ENCODE data around the gene DMAC1.

Gene DMAC1, protein sequence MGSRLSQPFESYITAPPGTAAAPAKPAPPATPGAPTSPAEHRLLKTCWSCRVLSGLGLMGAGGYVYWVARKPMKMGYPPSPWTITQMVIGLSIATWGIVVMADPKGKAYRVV

DNA sequence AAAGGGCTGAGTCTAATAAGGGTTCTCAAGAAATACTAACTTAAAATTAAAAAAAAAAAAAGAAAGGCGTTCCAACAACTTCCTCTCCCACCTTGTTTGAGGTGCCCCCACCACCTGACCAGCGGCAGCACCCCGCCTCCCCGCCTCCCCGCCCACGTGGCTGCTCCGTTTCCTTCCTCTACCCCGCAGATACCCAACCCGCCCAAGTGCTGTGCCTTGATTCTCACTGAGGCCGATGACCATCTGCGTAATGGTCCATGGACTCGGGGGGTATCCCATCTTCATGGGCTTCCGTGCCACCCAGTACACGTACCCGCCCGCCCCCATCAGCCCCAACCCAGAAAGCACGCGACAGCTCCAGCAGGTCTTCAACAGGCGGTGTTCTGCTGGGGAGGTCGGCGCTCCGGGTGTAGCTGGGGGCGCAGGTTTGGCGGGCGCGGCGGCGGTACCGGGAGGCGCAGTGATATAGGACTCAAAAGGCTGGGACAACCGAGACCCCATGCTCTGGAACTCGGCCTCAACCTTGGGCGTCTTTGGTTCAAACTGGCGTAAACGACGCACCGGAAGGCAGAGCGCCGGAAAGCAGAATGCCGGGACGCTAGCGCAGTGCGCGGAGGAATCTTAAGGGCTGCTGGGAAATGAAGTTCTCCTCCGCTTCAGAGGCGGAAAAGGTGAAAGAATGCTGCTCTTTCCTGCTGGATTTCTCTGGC is at the start of gene DMAC1:
DMAC1 (minus strand) TSS at position 545 of the 710 bp plus-strand sequence; CDS start at position 501, 44 bp downstream.
- peak; percentile 61 for FAIRE-seq

DNA sequence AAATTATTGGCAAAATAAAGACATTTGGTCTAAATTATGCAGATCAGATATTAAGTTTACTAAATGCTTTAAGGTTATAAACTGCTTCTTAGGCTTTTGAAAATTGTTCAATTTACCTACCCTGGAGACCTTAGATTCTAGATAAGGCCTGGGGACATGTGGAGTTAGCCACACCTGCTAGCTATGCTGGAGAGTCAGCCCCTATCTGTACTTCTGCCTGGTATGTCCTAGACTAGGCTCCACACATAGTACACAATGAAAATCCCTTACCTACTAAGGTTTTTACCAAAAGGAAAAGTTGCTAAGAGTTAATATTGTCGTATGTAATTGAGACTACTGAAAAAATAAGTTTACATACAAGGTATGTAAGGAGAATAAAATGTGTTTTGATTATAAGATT is 49.8 kb upstream of the DMAC1 start:
- FAIRE-seq = no peak

DNA sequence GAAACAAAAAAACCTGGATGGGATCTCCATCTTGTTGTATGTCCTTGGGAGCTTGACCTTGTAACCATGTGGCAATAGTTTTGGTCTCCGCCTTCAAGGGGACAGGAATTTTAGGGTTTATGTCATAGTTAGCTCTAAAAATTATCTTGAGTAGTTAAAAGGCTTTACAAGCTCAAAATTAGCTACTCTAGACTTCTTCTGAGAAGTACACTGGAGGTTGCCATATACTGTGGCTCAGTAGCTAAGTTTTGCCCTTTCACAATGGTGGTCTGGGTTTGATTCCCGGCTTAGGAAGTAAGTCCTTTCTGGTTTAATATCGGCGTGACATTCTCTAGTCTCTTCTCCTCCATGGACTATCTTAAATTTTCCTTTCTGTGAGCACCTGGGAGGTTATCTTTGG is 48.9 kb upstream of the DMAC1 start:
- FAIRE-seq = no peak

DNA sequence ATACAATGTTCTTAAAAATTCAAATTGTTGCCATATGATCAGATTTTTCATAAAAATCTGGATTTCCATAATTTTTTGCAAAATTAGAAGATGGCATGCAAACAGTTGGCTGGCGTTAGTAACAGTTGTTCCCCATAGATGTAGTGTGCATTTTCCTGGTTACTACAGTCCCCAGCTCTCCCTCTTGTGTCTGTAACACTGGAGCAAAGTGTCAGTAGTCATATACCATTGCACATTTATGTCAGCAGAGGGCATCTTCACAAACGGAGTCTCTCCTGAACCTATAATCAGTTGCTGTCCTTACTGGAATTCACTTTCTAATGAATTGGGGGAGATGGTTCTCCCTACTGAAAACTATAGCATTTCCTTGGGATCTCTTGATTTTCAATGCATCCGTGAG is 44.7 kb upstream of the DMAC1 start:
- no peak for FAIRE-seq

DNA sequence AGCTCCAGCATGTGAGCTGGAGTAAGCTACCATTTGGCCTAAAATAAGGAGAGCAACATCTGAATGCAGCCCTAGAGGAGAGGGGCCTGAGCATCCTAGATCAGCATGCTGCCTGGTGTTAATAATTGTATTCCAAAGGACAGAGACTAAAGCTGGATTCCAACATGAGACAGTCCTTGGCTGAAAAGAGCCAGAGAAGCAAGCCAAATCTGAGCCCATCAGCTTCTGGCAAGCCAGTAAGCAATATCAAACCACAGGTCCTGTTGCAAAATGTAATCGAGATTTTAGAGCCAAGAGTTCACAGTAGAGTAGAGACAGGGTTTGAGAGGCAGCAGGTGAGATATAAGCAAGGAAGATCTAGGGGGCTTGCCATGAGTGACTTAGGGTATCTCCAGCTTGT is 42.3 kb upstream of the DMAC1 start:
- no peak for FAIRE-seq

DNA sequence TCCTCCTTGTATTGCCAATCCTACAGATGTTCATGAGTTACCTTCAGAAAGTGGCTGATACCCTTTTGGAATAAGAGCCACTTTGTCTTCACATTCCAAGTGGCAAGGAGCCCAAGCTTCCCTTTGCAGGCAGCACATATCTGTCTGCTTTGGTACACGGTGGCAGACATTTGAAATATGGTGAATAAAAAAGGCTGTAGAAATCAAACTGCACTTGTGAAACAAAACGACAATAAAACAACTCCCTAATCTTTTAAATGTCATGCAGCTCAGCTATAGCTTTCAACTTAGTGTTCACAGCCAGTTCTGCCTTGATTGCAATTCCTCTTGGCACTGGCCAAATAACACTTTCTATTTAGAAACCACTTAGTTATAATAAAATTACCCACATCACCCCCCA is 35.0 kb upstream of the DMAC1 start:
- FAIRE-seq = no peak

DNA sequence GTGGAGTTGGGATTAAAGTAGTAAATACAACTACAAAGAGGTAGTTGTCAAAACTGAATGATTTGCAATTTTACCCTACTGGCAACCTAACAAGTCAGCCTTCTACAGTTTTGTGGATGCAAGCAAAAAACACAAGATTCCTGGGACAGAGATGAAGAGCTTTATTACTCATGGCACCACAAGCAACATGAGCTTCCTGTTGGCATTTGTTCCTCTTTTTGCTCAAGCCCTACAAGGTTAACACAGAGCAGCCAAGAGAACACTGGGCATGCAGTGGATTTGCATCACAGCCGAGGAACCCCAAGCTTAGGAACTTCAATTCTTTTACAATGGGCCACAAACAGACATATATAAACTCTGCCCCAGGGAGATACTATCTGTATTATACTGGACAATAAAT is 28.8 kb upstream of the DMAC1 start:
- FAIRE-seq = no peak

DNA sequence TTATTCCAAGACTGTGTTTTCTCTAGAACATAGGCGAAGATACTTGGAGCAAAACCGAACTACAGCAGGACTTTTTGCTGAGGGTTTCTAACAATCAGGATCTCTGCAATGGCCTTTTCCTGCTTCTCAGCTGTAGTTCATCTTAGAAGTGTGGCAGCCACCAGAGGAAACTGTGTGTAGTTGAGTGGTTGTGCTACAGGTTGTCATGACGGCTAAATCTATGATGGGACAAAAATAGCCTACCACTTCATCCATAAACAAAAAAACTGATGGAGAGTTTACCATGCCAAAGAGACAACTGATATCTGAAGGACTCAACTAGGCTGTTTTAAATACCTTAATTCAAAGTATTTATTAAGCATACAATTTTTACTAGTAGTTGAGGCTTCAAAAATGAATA is 28.2 kb upstream of the DMAC1 start:
- no peak for FAIRE-seq

DNA sequence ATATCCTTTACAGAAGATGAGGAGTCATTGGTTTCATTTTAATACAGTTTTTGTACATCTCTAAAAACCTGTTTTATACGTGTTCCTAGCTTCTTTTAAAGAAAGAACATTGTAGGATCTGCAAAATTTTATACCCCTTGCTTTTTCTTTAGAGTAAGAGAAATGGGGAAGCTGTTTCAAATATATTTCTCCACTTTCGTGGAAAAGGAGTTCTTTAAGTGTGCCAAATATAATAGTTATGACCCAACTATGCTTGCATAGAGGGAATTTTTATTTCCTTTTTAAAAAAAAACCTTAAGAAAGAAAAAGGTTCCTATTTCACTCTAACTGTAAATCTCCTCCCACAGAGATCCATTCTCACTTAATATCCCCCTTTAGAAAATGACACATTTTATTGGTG is 27.5 kb upstream of the DMAC1 start:
- no peak for FAIRE-seq

DNA sequence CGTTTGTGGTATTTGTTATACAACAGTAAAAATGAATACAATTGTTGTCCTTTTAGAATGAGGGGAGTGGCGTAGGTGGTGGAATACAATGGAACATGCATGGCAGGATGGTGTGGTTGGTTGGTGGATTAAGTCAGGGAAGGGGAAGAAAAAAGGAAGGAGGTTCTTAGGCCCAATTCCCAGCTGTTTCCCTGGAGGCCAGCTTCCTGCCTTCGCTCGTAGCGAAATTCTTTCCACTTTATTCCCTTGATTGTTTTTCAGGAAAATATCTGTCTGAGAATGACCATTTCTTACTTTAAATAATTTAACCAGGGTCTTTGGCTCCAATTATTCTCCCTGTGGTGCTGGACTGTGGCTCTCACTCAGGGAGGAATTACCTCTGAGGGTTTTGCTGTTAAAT is 24.1 kb upstream of the DMAC1 start:
- FAIRE-seq = no peak

DNA sequence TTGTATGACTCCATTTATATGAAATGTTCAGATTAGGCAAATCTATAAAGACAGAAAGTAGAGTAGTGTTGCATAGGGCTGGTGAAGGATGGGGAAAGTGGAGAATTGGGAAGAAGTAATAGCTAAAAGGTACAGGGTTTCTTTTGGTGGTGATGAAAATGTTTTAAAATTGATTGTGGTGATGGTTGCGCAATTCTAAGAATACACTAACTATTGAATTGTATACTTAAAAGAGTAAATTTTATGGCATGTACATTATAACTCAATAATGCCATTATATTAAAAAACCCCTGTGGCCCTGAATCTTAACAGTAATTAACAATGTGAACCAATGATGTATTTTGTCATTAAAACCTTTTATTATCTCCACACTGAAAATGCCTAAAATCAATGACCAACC is 20.4 kb upstream of the DMAC1 start:
- no peak for FAIRE-seq

DNA sequence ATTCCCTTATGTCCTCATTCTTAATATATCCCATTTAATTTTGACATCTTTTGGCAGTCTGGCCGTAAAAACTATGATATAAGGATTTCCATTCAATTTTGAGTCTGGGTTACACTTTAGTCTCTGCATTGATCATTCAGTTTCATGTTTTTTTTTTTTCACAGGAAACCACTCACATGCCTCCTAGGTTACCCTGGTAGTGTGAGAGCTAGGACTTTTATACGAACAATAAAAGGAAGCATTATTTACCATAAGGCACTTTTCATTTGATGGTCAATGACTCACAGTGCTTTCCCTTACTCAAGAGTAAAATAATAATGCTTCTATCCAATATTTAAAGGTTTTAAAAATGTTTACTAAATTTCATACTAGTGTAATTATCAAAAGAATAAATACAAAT is 16.4 kb upstream of the DMAC1 start:
- FAIRE-seq = no peak

DNA sequence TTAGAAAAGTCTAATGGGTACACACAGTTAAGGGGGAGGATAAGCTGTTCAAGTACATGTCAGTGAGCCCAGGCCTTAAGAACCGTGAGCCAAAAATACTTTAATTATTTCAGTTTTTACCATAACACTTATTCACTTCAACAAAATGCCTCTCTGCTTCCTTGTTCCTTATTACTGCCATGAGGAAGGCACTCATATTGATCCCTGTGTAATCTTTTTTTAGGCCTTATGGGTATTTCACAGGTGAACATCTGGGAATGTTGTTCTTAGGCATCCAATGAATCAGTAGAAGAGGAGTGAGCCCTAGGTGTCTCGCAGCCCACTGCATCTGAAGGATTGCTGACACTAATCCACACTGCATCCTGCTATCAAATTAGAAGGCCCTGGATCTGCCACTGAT is 13.5 kb upstream of the DMAC1 start:
- FAIRE-seq = no peak

DNA sequence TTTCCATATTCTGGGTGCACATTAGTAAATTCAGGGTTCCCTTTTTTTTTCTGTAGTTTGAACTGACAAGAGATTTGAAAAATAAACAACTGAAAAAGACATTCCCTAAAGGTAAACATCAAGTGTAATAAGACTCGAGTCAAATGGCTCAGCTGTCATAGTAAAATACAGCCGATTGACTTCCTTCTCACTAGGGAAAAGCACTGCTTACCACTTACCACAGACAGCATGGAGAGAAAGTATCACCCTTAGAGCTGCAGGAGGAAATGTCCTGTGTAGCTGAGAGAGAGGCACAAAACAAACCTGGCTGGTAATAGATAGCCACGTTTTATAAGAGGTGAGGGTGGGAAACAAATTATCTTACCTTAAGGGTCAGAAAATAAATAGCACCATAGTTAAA is 12.1 kb upstream of the DMAC1 start:
- no peak for FAIRE-seq

DNA sequence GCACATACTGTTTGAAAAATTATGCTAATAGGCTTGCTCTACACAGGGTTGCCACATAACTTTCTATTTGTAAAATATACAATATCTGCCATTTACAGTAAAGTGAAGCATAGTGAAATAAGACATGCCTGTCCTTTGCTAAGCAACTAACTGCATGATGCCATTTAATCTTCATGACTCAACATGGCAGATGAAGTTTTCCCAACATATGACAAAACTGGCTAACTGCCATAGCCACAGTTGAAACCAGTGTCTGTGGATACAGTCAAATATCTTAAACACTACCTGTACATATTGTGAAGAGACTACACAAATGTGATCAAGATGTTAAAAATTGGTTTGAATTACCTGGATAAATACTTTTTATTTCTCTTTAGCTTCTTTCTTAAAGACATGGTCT is 3.1 kb upstream of the DMAC1 start:
- no peak for FAIRE-seq

DNA sequence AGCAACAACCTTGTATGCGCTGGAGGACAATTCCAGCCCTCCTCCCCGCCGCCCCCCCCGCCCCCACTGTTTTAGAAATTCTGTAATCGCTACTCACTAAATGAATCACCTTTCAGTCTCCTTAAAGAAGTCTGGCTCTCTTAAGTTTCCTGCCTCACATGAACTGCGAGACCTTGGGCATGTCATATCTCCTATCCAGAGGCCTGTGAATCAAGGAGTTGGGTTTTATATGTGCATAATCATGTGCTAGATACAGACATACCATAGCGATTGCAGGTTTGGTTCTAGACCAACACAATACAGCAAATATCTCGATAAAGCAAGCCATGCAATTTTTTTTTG is 337 bp upstream of the DMAC1 start:
- FAIRE-seq = no peak

DNA sequence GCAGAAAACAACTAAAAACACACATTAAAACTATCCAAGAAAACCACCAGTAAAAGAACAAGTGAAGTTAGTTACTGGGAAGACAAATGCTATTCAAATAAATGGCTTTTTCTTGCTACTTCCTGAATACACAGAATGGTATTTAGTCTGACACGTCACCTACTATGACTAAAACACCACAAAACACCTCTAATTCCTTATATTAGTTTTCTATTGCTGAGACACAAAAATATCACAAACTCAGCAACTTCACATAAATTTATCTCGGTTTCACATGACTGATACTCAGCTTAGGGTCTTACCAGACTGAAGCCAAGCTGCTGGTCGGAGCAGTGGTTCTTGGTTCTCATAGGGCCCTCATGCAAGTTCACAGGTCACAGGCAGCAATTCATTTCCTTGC is 5.4 kb downstream of the DMAC1 start:
- FAIRE-seq = no peak

DNA sequence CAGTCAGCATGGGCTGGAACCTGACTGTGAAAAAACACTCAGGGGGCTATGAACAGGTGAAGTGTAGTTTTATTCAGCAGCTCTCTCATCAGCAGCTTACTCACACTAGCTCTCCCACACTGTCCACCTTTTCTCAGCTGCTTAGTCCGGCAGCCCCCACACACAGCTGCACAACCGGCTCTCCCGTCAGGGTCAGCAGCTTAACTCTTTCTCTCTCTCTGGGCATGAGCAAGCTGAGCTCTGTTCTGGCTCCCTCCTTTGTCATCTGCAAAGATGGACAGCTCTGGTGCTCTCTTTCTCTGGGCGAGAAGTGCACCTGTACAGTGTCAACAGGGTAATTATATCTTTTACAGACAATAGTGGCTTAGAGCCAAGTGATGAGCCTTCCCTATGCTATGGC is 8.2 kb downstream of the DMAC1 start:
- no peak for FAIRE-seq

DNA sequence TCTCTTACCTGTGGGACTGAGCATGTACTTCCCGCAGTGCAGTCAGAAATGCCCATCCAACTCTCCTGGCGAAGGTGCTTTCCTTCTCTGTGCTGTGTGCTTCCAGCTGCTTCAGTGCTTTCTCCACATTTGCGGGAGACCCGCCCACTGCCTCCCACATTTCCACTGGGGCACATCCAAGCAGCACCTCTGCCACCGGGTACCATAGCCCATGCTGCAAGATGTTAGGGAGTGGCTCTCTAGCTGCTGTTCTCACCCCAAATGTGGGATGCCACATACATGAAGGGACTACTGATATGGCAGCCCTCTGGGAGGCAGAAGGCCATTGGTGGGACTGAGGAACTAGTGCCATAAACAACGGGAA is 8.8 kb downstream of the DMAC1 start:
- FAIRE-seq = no peak

DNA sequence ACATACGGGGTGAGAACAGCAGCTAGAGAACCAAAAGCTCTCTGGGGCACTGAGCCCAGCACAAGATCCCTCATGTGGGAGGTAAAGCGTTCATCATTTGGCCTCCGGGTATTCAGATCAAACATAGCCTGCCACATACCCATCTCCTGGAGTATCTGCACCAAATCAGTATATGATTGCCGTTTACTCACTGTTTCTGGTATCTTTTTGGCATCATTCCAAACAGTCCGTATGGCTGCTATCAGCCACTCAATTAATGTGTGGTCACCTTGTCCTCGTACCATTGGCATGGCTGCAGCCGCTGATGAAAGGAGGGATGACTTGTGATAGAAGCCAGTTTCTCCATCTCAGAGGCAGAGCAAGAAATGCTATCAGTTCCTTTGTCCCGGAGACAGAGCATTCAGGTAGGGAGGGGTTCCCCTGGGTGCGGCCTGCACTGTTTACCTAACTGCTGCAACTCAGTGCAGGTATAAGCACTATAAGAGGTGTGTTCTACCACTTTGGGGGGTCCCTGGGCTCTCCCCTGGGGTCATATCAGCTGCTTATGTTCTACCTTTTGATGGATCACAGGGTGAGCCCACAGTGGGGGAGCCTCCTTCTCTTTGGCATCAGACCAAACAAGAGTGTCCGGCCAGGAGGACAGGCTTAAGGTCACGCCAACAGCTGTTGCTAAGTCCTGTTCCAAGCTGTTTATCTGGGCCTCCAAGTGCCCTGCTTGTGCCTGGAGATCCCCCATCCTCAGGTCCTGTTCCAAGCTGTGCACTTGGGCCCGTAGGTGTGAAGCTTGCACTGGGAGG is 9.4 kb downstream of the DMAC1 start:
- no peak for FAIRE-seq

DNA sequence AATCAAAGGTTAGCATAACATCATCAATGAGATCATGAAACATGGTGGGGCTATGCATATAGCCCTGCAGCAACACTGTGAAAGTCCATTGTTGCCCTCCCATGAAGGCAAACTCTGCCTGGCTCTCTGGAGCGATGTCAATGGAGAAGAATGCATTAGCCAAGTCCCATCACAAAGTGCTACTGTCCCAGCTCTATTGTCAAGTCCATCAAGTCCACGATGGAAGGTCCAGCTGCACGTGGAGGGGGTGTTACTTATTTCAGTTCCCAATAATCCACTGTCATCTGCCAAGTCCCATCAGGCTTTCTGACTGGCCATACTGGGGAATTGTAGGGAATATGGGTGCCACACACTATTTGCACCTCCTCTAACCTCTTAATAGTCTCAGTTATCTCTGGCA is 10.8 kb downstream of the DMAC1 start:
- no peak for FAIRE-seq

DNA sequence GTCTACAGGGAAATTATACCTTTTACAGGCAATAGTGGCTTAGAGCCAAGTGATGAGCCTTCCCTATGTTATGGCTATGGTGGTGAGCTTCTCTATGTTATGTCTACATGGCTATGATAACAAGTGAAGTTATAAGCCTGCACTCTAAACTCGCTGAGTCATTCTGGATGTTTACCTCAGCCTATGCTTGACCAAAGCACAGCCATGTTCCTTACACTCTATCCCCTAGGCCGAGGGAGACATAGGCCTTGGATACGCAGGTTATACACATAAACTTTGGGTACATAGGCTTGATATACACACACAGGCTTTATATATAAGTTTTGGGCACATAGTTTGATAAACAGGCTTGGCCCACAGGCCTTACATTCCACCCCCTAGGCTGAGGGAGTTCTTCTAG is 13.8 kb downstream of the DMAC1 start:
- FAIRE-seq = no peak

DNA sequence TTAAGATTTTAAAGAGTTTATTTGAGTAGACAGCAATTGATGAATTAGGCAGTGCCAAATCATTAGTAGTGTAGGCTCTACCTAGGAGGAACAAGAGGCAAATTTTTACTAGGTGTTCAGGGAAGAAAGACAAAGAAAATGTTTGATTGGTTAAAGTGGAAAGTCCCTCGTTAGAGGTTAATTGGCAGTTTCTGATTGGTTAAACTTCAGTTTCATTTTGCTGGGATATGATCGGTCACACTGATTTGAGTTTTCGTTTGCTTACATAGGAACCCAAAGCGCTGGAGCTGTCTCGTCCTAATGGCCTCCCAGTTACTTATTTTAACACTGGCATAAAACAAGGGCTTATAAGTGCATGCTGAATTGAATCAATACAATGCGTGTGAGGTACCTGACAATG is 15.1 kb downstream of the DMAC1 start:
- FAIRE-seq = no peak

DNA sequence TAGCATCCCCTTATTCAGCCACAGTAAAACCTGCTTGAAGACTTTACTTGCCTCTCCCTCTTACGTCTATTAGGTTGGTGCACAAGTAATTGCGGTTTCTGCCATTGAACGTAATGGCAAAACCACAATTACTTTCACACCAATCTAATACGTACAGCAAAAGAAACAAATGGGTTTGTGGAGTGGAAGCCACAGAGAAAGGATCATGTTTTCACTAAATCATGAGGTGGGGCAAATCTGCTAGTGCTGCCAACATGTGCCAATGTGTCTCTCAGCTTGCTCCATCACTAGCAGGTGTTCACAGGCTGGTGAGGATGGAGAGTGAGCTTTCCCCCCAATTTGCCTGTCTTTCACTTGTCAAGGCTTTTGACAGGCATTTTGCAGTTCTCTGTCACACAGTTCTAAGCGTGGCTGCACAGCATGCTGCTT is 15.9 kb downstream of the DMAC1 start:
- no peak for FAIRE-seq
